ENCODE results near the gene CACNA2D1. TPM values are rescaled to one million over a fixed set of nuclear protein-coding genes. Genes with fewer than 3 reads are reported as not detected.

CACNA2D1 gene
- total RNA-seq, 1 experiment from 2014 or later: 0.77 TPM

DNA sequence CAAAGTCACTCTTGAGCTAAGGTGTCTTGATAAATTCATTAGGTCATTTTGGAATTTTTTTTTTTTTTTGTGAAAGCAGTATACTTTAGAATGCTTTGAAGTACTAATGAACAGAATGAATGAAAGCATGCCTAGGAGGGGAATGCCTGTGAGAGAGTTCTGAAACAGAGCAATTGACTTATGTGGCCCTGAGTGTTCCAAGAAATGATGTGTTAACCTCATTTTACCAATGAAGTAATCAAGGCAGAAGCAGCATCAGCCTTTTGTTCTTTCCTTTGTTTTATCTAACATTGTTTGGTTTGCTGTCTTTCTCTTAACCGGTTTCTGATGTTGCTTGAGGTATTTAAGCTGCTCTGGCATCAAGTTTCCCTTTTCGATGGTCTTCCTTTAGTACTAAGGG lies 519.1 kb downstream of the CACNA2D1 start:
- intact Hi-C loops (cut with micrococcal nuclease): no loop called here
- no peaks in the 10 kb centered on the region for H3F3A ChIP-seq (ENCODE audit: low read length, unreplicated experiment)
- no peaks in the 10 kb centered on the region for H3K9me2 ChIP-seq (replicated peaks; ENCODE audit: low read length)
- H3K27ac ChIP-seq (ENCODE audit: low read length): no peak overlapping the region
- H3K9ac ChIP-seq (ENCODE audit: low read length): no peak overlapping the region
- H3K4me2 ChIP-seq (ENCODE audit: low read length): no peak overlapping the region
- H3K9me3 ChIP-seq (ENCODE audit: low read length): no peaks in the 10 kb centered on the region
- no peak overlapping the region for H2AFZ ChIP-seq (ENCODE audit: low read length)
- POLR2A ChIA-PET (ENCODE audit: unreplicated experiment): no interaction called here
- DNase-seq (no peak), ATAC-seq (no peak)
- BruUV-seq (replicated peaks): no TSS peak
- no peaks in the 10 kb centered on the region for H3K27me3 ChIP-seq (ENCODE audit: low read length)
- CTCF ChIA-PET: no interaction called here
- H3K36me3 ChIP-seq (ENCODE audit: low read depth, low read length): no peaks in the 10 kb centered on the region
- no peaks in the 10 kb centered on the region for H3K4me1 ChIP-seq (ENCODE audit: insufficient read depth, low read length)
- no peaks in the 10 kb centered on the region for H3K79me2 ChIP-seq (ENCODE audit: low read length)
- no peaks in the 10 kb centered on the region for H4K20me1 ChIP-seq (ENCODE audit: low read length)
- no peak overlapping the region for H3K4me3 ChIP-seq (ENCODE audit: low read length)
- no peak for TF ChIP-seq EZH2 (IDR thresholded peaks at IDR 0.05; ENCODE audit: low read length, unreplicated experiment)
- no peak for TF ChIP-seq EZH2phosphoT487 (IDR thresholded peaks at IDR 0.05; ENCODE audit: borderline replicate concordance, low read length)
- TF ChIP-seq, protein P1, sequence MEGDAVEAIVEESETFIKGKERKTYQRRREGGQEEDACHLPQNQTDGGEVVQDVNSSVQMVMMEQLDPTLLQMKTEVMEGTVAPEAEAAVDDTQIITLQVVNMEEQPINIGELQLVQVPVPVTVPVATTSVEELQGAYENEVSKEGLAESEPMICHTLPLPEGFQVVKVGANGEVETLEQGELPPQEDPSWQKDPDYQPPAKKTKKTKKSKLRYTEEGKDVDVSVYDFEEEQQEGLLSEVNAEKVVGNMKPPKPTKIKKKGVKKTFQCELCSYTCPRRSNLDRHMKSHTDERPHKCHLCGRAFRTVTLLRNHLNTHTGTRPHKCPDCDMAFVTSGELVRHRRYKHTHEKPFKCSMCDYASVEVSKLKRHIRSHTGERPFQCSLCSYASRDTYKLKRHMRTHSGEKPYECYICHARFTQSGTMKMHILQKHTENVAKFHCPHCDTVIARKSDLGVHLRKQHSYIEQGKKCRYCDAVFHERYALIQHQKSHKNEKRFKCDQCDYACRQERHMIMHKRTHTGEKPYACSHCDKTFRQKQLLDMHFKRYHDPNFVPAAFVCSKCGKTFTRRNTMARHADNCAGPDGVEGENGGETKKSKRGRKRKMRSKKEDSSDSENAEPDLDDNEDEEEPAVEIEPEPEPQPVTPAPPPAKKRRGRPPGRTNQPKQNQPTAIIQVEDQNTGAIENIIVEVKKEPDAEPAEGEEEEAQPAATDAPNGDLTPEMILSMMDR (conservative IDR thresholded peaks at IDR 0.05; ENCODE audit: low read depth, low read length): no peak

DNA sequence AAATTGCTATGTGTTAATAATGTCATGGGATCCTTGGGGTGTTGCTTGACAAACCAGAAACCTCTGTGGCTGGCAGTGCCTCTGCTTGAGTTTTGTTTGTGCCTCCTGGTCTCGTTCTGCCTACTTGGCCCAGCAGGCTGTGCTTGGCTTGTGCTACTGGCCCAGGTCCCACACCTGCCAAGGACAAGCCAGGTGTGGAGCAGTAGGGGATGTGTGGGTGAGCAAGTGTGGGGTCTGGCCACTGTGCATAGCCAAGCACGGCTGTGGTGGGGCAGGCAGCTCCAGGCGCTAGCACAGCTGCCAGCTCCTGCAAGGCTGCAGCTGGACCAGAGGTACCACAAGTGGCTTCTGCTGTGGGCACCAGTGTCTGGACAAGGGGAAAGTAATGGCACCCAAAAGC lies 524.1 kb downstream of the CACNA2D1 start:
- no peak overlapping the region for H3K27ac ChIP-seq (ENCODE audit: low read length)
- no peak for ATAC-seq
- no peaks in the 10 kb centered on the region for H3K36me3 ChIP-seq (ENCODE audit: low read depth, low read length)
- no peaks in the 10 kb centered on the region for H3K4me1 ChIP-seq (ENCODE audit: insufficient read depth, low read length)
- no peak for DNase-seq
- H3K4me3 ChIP-seq (ENCODE audit: low read length): no peak overlapping the region
- H3K27me3 ChIP-seq (ENCODE audit: low read length): no peaks in the 10 kb centered on the region
- no peaks in the 10 kb centered on the region for H4K20me1 ChIP-seq (ENCODE audit: low read length)
- H2AFZ ChIP-seq (ENCODE audit: low read length): no peak overlapping the region
- no peaks in the 10 kb centered on the region for H3K9me2 ChIP-seq (replicated peaks; ENCODE audit: low read length)
- no peak overlapping the region for H3K9ac ChIP-seq (ENCODE audit: low read length)
- CTCF ChIA-PET: no interaction called here
- H3K4me2 ChIP-seq (ENCODE audit: low read length): no peak overlapping the region
- H3F3A ChIP-seq (ENCODE audit: low read length, unreplicated experiment): no peaks in the 10 kb centered on the region
- BruUV-seq (replicated peaks): no TSS peak
- H3K9me3 ChIP-seq (ENCODE audit: low read length): no peaks in the 10 kb centered on the region
- no peaks in the 10 kb centered on the region for H3K79me2 ChIP-seq (ENCODE audit: low read length)
- POLR2A ChIA-PET (ENCODE audit: unreplicated experiment): no interaction called here
- TF ChIP-seq, protein P1 (conservative IDR thresholded peaks at IDR 0.05; ENCODE audit: low read depth, low read length): no peak
- TF ChIP-seq EZH2 (IDR thresholded peaks at IDR 0.05; ENCODE audit: low read length, unreplicated experiment): no peak
- TF ChIP-seq EZH2phosphoT487 (IDR thresholded peaks at IDR 0.05; ENCODE audit: borderline replicate concordance, low read length): no peak
- intact Hi-C loops (cut with micrococcal nuclease): no loop called here

DNA sequence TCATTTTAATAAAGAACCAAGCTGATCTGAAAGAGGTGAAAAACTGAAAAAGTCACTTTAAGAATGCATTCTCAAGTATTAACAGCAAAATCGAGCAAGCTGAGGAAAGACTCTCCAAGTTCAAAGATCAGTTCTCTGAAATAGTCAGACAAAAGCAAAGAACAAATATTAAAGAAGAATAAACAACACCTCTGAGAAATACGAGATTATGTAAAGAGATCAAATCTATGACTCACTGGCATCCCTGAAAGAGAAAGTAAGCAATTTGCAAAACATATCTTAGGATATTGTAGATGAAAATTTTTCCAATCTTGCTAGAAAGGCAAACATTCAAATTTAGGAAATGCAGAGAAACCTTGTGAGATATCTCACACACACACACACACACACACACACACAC lies 535.4 kb downstream of the CACNA2D1 start:
- TF ChIP-seq, protein P1 (conservative IDR thresholded peaks at IDR 0.05; ENCODE audit: low read depth, low read length): no peak
- TF ChIP-seq EZH2phosphoT487 (IDR thresholded peaks at IDR 0.05; ENCODE audit: borderline replicate concordance, low read length): no peak
- TF ChIP-seq EZH2 (IDR thresholded peaks at IDR 0.05; ENCODE audit: low read length, unreplicated experiment): no peak
- no peaks in the 10 kb centered on the region for H3K9me2 ChIP-seq (replicated peaks; ENCODE audit: low read length)
- no peaks in the 10 kb centered on the region for H3K9me3 ChIP-seq (ENCODE audit: low read length)
- H3K79me2 ChIP-seq (ENCODE audit: low read length): no peaks in the 10 kb centered on the region
- H2AFZ ChIP-seq (ENCODE audit: low read length): no peak overlapping the region
- ChIA-PET CTCF (no interaction called here), POLR2A (ENCODE audit: unreplicated experiment) (no interaction called here)
- ATAC-seq (peak; percentile 83), DNase-seq (peak; percentile 34)
- peak overlapping the region; percentile 28; the same call in 1 of the 2 replicates for H3K4me2 ChIP-seq (ENCODE audit: low read length)
- intact Hi-C loops (cut with micrococcal nuclease): no loop called here
- no TSS peak for BruUV-seq (replicated peaks)
- no peaks in the 10 kb centered on the region for H3K36me3 ChIP-seq (ENCODE audit: low read depth, low read length)
- H3K4me3 ChIP-seq (ENCODE audit: low read length): no peak overlapping the region
- no peaks in the 10 kb centered on the region for H3K27me3 ChIP-seq (ENCODE audit: low read length)
- H3K9ac ChIP-seq (ENCODE audit: low read length): no peak overlapping the region
- H3F3A ChIP-seq (ENCODE audit: low read length, unreplicated experiment): no peaks in the 10 kb centered on the region
- H3K27ac ChIP-seq (ENCODE audit: low read length): no peak overlapping the region
- peaks cover 9% of the 10 kb centered on the region for H3K4me1 ChIP-seq (ENCODE audit: insufficient read depth, low read length)
- H4K20me1 ChIP-seq (ENCODE audit: low read length): no peaks in the 10 kb centered on the region

All from PC-3 (cell line).